Left ventricle myocardium inferior (tissue), 1 donor: ENCODE results near the gene NRP1. TPM values are rescaled to one million over a fixed set of nuclear protein-coding genes. Genes with fewer than 3 reads are reported as not detected.

Source experiments
- DNase-seq: peaks from one replicate; pipeline ENCODE4 v3.0.0-alpha.2; 2020
- H3K27ac ChIP-seq: fragments of 200-600 bp; replicated peaks from 2 replicates; pipeline ENCODE4 v1.8.0; 2021
- H3K27me3 ChIP-seq: fragments of 200-600 bp; 2 replicates; pipeline ENCODE4 v1.8.0; 2021; ENCODE audit warnings: low read depth
- H3K36me3 ChIP-seq: fragments of 200-600 bp; 2 replicates; pipeline ENCODE4 v1.8.0; 2021
- H3K4me1 ChIP-seq: fragments of 200-600 bp; 2 replicates; pipeline ENCODE4 v1.8.0; 2021
- H3K4me3 ChIP-seq: fragments of 200-600 bp; 2 replicates; pipeline ENCODE4 v1.8.0; 2021; ENCODE audit warnings: mild to moderate bottlenecking, moderate library complexity
- H3K9me3 ChIP-seq: fragments of 200-600 bp; replicated peaks from 2 replicates; pipeline ENCODE4 v1.8.0; 2021
- CTCF ChIP-seq: fragments of 200-600 bp; IDR thresholded peaks from 2 replicates; pipeline ENCODE4 v1.8.0; 2021; ENCODE audit warnings: antibody characterized with exemption, mild to moderate bottlenecking, borderline replicate concordance
- intact Hi-C: fragments of 100-400 bp; cut with micrococcal nuclease; formaldehyde crosslinking; loops from one replicate; pipeline ENCODE4 v1.11.0; 2022
- total RNA-seq: library from RNA; stranded (reverse); fragmentation: NEBNext Ultra II Directional; extraction: Animal tissue kit (Norgen Biotek cat#: 25700); gene quantifications from one replicate; pipeline ENCODE4 v1.2.1, GENCODE V29; 2021
- donor health status: DM: no; HTN: yes; CAD: no; lungs with severe emphysema.

NRP1 gene
- total RNA-seq, 1 donor from 2014 or later = 168 TPM

GRCh38 chr10:33306701-33307519, 27.6 kb downstream of the NRP1 start:
- no peak for DNase-seq
- Histone ChIP-seq H3K4me1 (peaks cover 89% of the 10 kb centered on the region), H3K36me3 (peaks cover 26% of the 10 kb centered on the region), H3K27ac (peak overlapping the region; percentile 83), H3K27me3 (no peaks in the 10 kb centered on the region), H3K9me3 (no peaks in the 10 kb centered on the region), H3K4me3 (no peak overlapping the region)
- intact Hi-C loops = no loop called here
- TF ChIP-seq CTCF = no peak

GRCh38 chr10:33306126-33306525, 28.3 kb downstream of the NRP1 start:
- no peaks in the 10 kb centered on the region for H3K27me3 ChIP-seq
- H3K4me1 ChIP-seq = peaks cover 89% of the 10 kb centered on the region
- H3K27ac ChIP-seq = peak overlapping the region; percentile 83
- no peak for TF ChIP-seq CTCF
- no peaks in the 10 kb centered on the region for H3K9me3 ChIP-seq
- H3K36me3 ChIP-seq = peaks cover 27% of the 10 kb centered on the region
- H3K4me3 ChIP-seq = no peak overlapping the region
- intact Hi-C loops = no loop called here
- no peak for DNase-seq

- intact Hi-C loops = no loop called here
- no peak for TF ChIP-seq CTCF
- Histone ChIP-seq H3K4me3 (no peak overlapping the region), H3K4me1 (peaks cover 91% of the 10 kb centered on the region), H3K27me3 (no peaks in the 10 kb centered on the region), H3K36me3 (peaks cover 28% of the 10 kb centered on the region), H3K27ac (peak overlapping the region; percentile 83), H3K9me3 (no peaks in the 10 kb centered on the region)
- DNase-seq = no peak
These were observed 29.8 kb downstream of the NRP1 start for GRCh38 chr10:33304423-33305225.

- Histone ChIP-seq H3K4me3 (no peak overlapping the region), H3K4me1 (peaks cover 91% of the 10 kb centered on the region), H3K27ac (peak overlapping the region; percentile 83), H3K9me3 (no peaks in the 10 kb centered on the region), H3K27me3 (no peaks in the 10 kb centered on the region), H3K36me3 (peaks cover 28% of the 10 kb centered on the region)
- TF ChIP-seq CTCF = no peak
- intact Hi-C loops = no loop called here
- DNase-seq = no peak
These were observed 30.5 kb downstream of the NRP1 start for GRCh38 chr10:33303988-33304387.

- Histone ChIP-seq H3K36me3 (peaks cover 19% of the 10 kb centered on the region), H3K9me3 (no peaks in the 10 kb centered on the region), H3K27me3 (no peaks in the 10 kb centered on the region), H3K4me1 (peaks cover 100% of the 10 kb centered on the region), H3K4me3 (no peak overlapping the region), H3K27ac (peak overlapping the region; percentile 83)
- no peak for TF ChIP-seq CTCF
- no peak for DNase-seq
- intact Hi-C loops = no loop called here
These were observed 32.1 kb downstream of the NRP1 start for GRCh38 chr10:33302208-33302829.
